Embryonic facial prominence (tissue), 1 donor: ENCODE data around the gene DOP1A.
"Not testable (repeated sequence)": the region's sequence is repeated elsewhere in the genome, so short reads cannot be mapped to it uniquely, and the experiment has no call there.

ENCODE experiments used
- DNase-seq: peaks from one replicate; pipeline ENCODE4 v3.0.0-alpha.2; 2016; ENCODE audit errors: extremely low spot score

The DOP1A gene

DNA sequence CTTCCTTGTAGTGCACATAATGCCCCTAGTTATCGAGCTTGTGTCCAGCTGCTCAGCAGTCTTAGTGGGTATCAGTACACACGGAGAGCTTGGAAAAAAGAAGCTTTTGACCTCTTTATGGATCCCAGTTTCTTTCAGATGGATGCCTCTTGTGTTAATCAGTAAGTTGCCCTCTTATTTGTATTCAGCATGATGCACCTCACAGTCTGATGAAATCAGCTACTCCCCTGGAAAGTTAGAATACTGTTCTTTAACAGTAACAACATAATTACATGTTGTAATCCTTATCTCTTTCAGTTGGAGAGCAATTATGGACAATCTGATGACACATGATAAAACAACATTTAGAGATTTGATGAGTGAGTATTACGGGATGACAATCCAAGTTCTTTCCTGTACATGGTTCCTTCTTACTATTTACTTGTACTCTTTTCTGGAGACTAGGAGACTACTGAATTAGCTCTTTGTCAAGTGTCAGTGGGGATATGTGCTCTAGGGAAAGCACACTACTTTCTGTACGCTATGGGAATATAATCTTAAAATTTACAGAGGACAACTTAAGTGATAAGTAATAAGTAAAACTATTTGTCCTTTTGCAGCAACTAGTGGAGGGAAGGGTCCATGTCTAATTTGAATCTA, 86.5 kb downstream of the DOP1A start:
- DNase-seq, result no peak

DNA sequence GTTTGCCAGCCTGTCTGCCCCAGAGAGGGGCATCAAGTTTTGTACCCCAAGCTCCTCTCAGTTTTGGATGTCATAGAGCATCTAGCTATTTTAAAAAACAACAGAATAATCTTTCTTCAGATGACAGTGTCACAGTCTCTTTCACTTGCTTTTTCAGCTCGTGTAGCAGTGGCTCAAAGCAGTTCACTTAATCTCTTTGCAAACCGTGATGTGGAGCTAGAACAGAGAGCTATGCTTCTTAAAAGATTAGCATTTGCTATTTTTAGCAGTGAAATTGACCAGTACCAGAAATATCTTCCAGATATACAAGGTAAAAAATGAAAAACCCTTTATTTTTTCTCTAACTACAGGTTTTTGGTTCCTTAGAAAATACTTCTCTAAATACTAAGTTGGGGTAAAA, 88.3 kb downstream of the DOP1A start:
- DNase-seq, result no peak

DNA sequence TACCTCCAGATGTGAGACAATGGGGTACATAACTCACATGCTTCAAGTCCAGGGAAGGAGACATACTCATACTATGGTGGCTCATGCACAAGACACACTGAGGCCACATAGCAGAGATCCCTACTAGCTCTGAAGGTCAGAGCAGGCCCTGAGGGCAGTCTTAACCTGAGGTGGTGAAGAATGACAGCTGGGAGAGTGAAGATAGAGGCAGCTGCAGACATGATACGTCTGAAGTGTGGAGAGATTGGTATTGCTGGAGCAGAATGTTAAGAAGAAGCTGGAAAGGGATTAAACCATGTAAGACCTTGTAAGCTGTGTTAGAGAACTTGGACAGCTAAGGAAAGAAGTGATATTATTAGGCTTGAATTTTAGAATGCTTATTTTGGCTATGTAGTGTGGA, 92.7 kb downstream of the DOP1A start:
- DNase-seq, result no peak

DNA sequence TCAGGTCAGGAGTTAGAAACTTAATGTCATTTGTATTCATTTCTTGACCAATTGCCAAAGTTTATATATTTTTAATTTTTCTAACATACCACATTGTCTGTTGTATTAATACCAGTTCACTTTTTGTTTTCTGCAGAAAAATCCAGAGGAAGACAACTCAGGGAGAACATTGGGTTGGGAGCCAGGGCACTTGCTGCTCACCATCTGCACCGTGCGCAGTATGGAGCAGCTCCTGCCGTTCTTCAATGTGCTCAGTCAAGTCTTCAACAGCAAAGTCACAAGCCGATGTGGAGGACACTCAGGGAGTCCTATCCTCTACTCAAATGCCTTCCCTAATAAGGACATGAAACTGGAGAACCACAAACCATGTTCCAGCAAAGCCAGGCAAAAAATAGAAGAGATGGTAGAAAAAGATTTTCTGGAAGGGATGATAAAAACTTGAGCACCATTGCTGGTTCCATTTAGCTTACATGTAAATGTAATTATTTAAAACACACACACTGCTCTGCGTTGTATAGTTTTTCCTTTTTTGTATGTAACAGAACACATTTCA, 100.3 kb downstream of the DOP1A start:
- DNase-seq, result no peak

DNA sequence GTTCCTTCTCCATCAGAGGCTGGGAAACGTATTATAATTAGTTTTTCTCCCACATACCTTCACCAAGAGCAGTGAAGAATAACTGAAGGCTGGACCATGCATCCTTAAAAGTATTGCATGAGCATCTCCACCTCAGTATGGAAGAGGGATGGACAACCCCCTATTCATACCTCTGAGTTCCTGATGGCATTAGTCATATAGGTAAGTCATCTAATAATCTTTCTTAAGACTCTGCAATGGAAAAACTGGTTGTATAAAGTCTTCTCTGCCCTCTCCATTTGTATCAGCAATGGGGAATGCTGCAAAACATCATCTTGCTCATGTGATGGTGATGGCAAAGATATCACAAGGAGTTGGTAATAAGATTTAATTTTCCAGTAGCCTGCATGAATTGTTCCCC, 101.1 kb downstream of the DOP1A start:
- DNase-seq, result no peak

DNA sequence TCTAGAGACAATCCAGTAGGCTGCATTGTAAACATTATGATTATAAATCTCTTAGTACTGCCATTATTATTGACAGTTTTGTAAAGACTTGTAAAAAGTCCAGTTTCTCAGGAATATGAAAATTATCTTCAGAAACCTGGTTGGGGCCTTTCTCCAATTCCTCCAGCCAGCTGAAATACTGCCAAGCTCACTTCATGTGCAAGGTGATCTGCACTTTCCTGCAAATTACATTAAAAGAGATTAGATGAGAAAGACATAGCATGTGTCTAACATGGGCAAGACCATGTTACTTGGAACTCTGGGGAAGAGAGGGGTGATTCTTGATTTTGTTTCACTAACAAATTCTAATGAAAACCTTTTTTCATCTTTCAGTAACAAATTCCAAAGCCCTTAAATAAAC, 101.6 kb downstream of the DOP1A start:
- no peak for DNase-seq

DNA sequence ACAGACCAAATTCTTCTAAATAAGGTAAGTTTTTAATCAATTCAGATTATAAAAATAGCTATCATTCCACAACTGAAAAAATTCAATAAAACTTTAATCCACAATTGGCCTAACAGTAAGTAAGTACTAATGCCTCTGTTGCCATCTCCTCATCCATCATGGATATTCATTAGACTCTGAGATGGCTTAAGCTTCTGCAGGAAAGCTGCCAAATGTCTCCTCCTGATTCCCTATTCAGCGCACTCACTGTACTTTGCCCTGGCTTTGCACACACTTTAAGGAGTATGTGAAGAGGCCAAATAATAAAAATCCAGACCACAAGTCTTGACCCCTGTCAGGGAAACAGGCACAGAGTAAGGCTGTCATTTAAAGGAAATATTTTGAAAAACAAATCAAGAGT, 102.0 kb downstream of the DOP1A start:
- no peak for DNase-seq

DNA sequence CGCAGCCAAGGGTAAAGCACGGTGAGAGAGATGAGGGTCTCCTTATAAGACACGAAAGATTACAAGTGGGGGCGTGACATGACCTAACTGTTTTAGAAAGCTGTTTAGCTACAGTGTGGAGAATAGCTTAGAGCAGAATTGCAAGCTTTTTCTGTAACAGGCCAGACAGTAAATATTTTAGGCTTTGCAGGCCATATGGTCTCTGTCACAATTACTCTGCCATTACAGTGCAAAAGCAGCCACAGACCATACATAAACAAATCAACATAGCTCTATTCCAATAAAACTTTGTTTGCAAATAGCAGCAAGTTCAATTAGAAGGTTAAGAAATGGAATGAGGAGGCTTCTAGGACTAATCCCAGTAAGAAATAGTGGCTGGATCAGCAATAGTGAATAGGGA, 108.8 kb downstream of the DOP1A start:
- no peak for DNase-seq

DNA sequence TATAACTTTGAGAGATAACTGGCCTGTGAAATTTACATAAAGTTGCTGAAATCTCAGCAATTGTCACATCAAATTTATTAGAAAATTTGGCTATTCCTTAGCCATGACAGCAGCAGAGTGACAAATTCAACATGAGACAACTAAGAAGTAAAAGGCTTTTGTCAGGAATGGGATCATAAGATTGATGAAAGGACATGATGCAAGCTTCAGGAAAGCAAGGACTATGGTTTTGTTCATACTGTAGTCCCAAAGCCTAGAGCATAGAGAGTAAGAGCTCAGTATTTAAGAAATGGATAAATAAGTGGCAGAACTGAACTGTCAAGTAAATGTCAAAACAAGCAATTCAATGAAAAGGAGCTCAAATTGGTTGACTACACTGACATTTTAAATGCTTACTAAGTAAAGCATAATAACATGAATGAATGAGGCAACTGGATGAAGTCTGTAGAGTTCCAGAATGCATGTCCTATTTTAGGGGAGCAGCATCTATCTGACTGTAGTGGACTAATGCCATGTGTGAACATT, 113.0 kb downstream of the DOP1A start:
- no peak for DNase-seq

DNA sequence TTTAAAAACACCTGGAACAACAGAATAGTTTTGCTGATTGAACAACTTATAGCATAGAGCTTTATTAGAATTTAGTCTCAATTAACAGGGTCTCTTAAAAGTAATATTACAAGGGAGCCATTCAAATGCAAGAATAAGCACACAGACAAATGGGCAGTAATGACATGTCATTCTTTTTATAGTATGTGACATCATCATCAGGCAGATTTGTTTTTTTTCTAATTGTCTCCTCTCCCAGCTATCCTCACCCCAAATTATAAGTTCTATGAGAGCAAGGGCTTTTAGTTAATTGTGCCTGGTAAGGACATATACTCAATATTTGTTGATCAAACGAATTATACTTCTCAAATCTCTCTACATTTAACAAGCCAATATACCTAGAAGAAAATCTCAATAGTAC, 114.6 kb downstream of the DOP1A start:
- DNase-seq, result no peak

DNA sequence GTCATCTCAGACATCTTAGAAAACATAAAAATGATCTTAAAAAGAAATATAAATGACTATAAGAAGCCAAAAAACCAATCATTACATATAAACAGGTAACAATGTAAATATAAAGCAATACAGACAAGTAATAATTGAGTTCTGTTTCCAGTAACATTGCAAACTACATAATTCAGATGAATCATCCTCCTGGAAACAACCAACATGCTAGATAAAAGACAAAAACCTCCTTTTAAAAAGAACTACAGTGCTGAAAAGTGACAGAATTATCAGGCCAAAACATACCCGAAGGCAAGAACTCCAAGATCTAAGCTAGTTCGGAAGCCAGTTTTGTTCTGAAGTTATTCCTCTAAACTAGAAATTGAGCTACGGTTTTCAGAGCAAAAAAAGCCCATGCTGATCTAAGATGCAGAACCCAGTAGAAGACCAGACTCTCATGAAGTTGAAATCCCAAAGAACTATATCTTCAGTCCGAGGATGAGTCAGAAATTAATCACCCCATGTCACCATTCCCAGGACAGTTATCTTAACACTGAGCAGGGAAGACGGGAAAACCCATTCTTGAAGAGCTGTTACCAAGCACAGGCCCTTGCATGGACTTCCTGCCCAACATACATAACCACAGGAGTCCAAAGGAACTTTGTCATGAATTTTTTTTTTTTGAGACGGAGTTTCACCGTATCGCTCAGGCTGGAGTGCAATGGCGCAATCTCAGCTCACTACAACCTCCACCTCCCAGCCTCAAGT, 115.8 kb downstream of the DOP1A start:
- no peak for DNase-seq

DNA sequence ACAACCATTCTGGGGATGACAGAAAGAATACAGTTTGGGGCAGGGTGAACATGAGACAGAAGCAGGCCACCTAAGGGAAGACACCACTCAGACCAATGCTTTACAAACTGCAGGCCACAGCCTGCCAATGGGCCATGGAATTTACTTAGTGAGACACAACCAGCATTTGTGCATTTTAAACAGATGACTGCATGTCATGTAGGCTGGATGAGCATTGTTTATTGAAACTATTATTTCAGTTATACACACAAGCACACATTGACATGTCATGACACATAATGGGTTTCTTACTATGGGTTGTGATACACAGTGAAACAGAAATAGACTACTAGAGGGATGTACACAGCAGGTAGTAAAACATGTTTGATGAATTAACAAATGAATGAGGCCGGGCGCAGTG, 117.6 kb downstream of the DOP1A start:
- DNase-seq, result no peak

DNA sequence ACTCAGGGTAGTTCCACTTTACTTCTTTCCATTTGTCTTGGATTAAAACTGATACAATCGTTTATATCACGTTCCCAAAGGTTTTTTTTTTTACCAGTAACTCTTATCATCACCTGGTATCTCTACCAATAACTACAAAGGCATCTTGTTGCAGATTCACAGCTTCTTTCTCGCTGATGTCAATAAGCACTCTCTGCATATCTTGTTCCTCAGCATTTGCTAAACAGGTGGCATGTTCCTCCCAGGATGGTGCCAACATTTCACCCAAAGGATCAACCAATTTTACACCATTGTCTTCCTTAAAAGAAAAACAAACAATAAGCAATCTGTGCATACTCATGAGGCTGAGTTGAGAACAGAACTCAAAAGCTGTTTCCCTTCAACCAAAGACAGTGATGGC, 121.0 kb downstream of the DOP1A start:
- DNase-seq, result no peak

DNA sequence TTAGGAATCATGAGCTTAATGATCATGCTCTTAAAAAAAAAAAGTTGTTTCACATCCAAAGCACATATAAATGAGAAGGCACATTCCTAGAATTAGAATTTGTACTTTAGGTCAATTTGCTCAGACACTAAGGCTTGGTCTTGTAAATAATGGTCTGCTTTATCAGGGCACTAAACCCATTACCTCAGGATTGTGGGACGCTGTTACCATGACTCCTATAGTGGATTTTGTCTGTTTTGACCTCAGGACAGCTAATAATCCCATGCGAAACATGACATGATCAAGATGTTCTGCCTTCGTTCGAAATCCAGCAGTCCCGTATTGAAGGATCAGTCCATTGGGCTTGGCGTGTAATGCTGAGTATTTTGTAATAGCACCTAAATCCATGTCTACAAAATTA, 123.2 kb downstream of the DOP1A start:
- no peak for DNase-seq

DNA sequence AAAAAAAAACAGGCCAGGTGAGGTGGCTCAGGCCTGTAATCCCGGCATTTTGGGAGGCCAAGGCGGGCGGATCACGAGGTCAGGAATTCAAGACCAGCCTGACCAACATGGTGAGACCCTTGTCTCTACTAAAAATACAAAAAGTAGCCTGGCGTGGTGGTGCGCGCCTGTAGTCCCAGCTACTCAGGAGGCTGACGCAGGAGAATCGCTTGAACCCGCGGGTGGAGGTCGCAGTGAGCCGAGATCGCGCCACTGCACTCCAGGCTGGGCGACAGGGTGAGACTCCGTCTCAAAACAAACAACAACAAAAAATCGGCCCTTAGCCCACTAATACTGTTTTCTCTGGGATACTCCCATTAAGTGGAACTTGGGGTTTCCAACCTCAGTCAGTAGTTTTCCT, 124.5 kb downstream of the DOP1A start:
- not testable (repeated sequence) for DNase-seq

DNA sequence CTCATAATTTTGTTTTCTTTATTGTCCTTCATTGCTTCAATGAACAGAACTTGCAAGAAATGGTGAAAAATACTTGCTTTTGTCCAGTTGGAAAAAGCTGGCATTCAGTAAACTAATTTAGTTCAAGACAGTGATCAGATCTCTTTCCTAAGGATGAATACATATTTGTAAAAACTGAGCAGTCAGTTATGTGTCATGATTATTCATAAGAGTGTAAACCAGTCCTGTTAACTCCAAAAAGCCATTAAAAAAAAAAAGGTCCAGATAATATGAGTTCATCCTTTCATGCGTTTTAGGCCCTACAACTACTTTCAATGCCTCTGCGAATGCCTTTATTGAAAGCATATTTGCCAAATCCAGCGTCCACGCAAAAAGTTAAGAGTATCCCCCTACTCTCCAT, 125.0 kb downstream of the DOP1A start:
- no peak for DNase-seq

DNA sequence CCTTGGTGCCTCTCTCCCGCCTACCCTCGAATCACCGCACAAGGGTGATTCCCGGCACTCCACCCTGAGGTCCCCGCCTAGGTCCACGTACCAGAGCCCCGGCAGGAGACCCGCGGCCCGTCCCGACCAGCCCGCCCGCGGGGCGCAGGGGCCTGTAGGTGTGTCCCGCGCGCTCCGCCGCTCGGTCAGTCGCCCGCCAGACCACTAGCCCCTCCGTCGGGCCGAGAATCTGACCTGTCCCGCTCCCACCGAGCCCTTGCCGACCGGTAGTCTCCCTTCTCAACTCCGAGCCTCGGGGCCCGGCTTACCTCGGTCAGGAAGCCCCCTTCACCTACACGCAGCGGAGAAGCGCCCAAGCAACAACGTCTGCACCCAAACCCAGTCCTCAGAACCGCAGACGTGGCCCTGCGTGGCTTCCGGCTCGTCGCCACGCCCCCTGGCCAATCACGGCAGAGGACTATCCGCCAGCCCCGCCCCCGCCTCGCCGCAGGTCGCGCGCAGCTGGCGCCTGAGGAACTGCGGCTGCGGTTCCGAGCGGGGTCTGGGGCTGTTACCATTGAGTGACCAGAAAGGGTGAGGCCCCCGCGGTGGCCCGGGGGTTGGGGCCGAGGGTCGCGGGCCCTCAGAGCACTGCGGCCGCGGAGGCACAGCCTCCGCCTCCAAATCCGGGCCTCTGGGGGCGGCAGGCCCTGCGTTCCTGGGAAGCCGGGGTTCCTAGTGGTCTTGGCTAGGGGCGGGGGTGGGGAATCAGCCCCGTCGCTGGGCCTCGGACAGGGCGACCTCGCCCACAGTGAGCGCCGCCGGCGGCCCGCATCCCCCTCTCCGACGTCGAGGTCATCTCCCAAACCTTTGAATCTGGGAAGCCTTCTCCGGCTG, 125.6 kb downstream of the DOP1A start, which contains the start of the genes PGM3 and RWDD2A:
PGM3 (minus strand) TSS at position 395 of the 876 bp plus-strand sequence. CDS start 2,253 bp downstream, outside the sequence.
RWDD2A (plus strand) TSS at position 487 of the 876 bp plus-strand sequence. CDS start 1,095 bp downstream, outside the sequence.
- peak; percentile 69 for DNase-seq

DNA sequence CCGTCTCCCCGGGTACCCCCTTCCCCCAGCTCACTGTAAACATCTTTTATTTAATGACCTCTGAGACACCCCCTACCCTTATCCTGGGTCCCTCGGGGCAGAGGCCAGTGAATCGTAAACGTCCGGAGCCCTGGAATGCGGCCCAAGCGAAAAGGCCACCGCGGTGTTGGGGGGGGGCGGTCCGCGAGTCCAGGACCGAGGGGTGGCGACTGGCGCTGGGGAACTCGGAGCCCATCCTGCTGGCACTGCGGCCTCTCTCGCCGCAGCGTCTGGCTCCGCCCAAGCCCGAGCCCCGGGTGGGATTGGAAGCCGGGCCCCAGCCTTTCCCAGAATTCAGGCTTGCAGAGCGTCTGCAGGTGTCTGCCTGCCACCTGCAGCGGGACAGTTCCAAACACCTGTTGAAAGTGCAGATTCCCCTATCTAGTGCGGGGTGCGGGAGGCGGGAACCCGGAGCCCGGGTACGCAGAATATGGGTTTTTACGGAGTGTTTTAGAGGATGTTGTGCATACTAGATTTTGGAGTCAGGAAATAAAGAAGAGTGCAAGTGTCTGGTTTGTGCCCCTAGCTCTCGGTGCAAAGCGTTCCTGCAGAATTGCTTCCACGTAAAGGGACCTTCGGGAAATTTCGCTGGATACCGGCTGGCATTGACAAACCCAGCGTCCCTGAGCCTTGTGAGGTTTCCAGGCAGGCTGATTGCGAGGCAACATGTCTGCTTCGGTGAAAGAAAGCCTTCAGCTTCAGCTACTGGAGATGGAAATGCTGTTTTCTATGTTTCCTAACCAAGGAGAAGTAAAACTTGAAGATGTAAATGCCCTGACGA, 126.5 kb downstream of the DOP1A start:
- DNase-seq, result no peak

DNA sequence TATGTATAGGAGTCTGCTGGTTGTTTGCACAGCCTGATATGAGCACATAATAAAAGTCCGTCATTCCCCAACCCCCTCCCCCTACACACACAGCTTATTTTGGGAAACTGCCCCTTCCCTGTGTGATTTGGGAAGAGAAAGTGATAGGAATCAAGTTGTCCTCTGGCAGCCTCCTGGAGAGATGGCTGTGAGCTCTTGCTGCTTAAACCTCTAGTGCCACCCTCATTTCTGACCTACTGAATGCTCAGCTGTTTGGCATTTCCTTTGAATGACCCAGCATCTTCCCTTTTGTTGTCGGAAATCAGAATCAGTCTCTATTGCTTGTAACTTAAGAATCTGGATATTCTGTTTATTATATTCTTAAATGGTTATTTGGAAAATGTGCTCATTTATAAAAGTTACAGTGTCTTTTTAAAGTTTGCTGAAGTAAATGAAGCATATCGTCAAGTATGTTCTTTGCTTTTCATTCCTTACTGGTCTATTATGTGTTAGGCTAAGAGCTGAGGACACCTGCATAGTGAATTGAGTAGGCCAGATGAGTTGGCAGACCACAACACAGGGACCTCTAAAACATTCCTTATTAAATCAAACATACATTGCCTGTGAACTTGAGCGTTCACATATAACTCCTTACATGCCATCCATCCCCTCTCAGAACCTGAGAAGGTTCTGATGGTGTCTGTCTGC, 131.2 kb downstream of the DOP1A start:
- DNase-seq, result no peak

DNA sequence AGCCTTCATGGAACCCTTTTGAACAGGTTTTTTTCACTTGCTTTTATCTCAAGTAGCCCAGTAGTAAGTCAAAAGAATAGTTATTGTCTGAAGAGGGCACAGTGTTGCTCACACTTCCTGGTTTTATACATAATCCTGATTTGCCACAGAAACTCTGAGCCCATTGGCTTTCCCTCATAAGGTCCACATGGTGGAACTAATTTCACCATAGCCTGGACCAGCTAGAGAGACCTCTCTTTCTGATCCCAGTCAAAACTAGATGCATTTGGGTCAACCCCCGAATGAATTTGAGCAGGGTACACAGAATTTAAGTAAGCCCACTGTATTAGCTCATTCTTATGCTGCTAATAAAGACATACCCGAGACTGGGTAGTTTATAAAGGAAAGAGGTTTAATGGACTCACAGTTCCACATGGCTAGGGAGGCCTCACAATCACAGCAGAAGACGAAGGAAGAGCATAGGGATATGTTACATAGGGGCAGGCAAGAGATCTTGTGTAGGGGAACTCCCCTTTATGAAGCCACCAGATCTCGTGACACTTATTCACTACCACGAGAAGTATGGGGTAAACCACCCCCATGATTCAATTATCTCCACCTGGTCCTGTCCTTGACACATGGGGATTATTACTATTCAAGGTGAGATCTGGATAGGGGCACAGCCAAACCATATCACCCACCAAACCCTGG, 131.8 kb downstream of the DOP1A start:
- no peak for DNase-seq
